NT2/D1 (cell line): ENCODE data around the gene MOB3B.

Experiments
- SUZ12 ChIP-seq: IDR thresholded peaks from 2 replicates; pipeline ENCODE4 v1.6.1; 2011; ENCODE audit not compliant: insufficient read length, insufficient read depth; ENCODE audit errors: extremely low read depth
- YY1 ChIP-seq: IDR thresholded peaks from 2 replicates; pipeline ENCODE4 v1.6.1; 2011; ENCODE audit not compliant: insufficient read length, insufficient read depth
- ZNF274 ChIP-seq: IDR thresholded peaks from 2 replicates; pipeline ENCODE4 v1.6.1; 2011; ENCODE audit warnings: mild to moderate bottlenecking, low read depth, low read length

- TF ChIP-seq YY1 (no peak), SUZ12 (no peak), ZNF274 (no peak)
These were observed 5.4 kb downstream of the MOB3B start, which contains the start of gene IFNK for GRCh38 chr9:27524236-27524635.
